Pons (tissue), 1 donor: ENCODE data around the gene NRXN2.

Source experiments
- DNase-seq: peaks from one replicate; pipeline ENCODE4 v3.0.0-alpha.2; 2016; ENCODE audit warnings: low spot score

Gene NRXN2

DNA sequence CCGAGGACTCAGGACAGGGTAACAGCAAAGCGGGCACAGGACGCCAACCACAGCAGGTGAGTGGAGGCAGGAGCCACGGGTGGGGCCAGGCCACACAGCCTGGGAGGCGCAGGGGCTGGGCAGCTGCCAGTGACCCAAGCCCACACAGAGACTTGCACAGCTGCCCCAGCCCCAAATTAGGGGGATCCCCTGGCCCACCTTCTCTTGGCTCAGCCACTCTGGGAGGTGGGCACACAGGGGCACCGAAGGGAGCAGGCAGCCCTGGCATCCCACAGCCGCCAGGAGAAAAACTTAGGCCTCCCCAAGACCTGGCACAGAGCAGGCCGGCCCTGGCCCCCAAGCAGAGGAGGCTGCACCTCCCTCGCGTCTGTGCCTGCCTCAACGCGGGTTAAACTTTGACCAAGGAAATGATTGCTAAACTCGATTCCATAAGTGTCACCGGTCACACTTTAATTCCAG, 132.2 kb downstream of the NRXN2 start, which contains the start of gene SLC22A12:
Gene SLC22A12, plus strand, starts transcription at position 458 of the 459 bp plus-strand sequence. CDS start 337 bp downstream, outside the sequence.
- DNase-seq: no peak

- no peak for DNase-seq
Observed at GRCh38 chr11:64588701-64589100, 134.3 kb downstream of the NRXN2 start.

DNA sequence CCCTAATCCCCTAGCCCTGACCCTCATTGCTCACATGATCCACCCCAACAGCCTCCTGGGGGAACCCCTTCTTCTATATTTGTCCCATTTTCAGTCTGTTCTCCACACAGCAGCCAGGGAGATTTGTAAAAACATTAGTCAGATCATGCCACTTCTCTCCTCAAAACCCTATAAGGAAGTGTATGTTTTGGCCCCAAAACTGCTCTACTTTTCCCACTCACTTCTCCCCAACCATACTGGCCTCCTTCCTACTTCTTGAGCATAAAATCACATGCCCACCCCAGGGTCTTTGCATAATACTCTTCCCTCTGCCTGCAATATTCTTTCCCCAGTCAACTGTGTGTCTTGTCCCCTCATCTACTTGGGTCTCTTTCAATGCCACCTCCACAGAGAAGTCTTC, 136.6 kb downstream of the NRXN2 start:
- no peak for DNase-seq

- no peak for DNase-seq
Observed at GRCh38 chr11:64585150-64585549, 137.8 kb downstream of the NRXN2 start.

DNA sequence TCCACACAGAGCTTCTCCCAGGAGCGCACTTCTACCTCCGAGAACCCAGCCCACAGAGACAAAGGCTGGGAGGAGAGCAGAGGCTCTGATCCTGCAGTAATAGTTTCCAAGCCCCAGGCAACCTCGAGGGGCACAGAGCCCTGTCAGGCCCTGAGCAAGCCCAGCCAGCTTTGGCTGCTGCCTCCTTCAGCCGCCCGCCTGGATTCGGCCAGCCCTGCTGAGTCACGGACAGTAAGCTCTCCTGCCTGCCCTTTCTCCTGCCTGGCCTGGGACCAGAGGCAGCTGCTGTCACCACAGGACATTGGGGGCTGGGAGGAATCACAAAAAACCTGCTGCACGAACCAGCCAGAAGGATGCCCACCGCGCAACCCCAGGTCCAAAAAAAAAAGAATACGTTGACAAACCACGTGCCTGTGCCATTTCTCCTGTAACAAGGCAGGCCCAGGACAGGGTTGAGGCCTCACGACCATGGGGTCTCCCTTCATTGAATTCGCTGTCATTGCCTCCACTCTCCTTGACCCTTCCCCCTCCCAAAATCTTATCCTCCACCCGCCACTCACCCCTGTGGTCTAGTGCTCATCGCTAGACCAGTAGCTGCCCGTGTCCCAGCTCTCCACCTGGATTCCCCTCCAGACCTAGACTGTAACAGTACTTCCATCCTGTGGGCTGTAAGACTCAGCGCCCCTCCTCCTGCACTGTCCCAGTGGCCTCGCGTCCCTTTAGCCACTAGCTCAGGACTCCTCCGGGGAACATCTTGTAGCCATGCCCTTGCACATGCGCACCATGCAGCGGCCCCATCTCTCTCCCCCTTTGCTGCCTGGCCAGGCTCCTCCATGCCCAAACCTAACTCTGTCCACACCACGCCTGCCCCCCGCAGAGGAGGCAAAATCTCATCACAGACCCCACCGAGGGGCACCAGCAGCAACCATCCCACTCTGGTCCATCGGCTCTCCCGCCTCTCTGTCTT, 139.4 kb downstream of the NRXN2 start:
- DNase-seq: no peak

DNA sequence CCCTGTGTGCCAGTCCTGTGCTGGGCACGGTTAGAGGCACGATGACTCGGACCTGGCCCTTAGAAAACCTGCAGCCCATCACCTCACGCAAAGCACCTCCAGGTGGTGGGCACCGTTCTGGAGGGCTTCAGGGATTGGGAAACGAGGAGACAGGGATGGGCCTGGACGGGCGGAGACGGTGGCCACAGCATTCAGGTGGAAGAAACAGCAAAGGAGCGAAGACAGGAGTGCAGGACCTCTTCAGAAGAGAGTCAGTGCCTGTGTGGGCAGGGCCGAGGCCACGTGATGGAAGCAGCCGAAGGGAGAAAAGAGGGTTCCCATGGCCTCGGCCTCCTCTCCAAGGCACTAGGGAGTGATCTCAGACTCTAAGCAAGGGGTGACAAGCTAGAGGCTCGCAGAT, 140.1 kb downstream of the NRXN2 start:
- DNase-seq: no peak

DNA sequence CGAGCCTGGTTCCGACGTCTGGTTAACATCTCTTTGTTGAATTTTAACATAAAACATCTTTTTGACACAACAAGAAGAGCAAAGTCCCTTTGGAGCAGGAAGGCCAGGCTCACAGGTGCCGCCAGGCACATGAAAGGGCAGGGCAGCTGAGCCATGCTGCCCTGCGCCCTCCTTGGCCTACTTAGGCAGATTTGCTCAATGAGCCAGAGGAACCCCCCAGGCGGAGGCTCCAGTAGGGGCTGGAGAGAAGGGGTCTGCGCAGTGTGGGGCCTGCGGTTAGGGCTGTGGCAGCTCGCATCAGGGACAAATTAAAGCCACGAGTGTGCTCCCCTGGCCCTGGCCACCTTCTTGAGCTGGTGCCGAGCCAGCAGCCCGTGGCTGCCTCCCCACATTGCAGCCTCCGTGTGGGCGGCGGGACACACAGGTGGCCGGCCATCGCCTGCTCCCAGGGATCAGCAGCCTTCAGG, 141.9 kb downstream of the NRXN2 start:
- DNase-seq: no peak

GRCh38 chr11:64580412-64580811, 142.6 kb downstream of the NRXN2 start:
- DNase-seq: no peak

- no peak for DNase-seq
Observed at GRCh38 chr11:64577202-64577601, 145.8 kb downstream of the NRXN2 start.

GRCh38 chr11:64572143-64572542, 150.9 kb downstream of the NRXN2 start:
- DNase-seq: no peak

- DNase-seq: no peak
Observed at GRCh38 chr11:64571410-64572091, 151.4 kb downstream of the NRXN2 start.

DNA sequence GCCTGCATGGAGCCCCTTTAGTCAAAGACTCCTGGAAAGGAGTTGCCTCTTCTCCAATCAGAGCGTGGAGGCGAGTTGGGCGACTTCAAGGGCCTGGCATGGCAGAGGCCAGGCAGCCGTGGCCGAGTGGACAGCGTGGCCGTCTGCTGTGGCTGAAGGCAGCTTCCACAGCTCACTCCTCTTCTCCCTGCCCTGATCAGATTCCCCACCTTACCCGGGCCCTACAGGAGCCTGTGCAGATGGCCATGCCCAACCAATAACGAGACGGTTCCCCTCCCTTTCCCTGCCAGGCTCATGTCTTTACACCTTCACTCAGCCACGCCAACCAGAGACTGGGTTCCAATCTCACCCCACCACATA, 152.0 kb downstream of the NRXN2 start:
- DNase-seq: no peak

DNA sequence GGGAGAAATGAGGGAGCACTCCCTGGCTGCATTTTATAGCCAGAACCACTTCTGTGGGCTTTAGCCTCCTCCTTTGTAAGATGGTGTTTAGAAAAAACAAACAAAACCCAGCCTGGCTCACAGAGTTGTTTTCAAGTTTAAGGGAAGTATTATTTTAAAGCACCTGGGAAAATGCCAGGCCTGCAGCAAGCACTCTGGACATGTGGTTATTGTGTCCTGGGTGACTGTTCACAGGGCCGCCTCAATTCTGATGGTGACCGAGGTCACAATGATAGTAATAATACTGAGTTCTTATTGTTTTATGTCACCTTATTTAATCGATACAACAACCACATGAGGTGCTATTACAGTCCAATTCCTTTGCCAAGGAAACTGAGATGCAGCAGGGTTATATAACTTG, 152.7 kb downstream of the NRXN2 start:
- DNase-seq: no peak

DNA sequence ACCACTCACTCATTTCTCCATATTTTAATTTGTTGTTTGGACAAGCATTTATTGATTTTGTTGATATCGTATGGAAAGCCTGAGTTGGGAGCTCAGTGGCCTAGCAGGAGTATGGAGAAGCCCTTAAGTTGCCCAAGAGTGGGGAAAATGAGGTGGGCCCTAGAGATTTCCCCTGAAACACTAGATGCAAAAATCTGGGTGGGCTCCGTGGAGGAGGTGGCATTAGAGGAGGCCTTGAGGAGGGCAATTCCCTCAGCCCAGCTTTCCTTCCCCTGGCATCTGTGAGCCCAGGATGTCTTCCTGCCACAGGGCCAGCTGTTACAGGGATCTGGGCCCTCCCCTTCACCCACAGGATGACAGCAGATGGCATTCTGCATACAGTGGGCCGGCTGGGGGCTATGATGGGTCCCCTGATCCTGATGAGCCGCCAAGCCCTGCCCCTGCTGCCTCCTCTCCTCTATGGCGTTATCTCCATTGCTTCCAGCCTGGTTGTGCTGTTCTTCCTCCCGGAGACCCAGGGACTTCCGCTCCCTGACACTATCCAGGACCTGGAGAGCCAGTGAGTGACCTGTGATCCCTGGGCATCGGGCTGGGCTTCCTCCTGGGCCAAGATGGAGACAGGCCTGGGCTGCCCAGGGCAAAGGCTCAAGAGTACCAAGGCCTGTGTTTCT, 153.6 kb downstream of the NRXN2 start:
- no peak for DNase-seq

DNA sequence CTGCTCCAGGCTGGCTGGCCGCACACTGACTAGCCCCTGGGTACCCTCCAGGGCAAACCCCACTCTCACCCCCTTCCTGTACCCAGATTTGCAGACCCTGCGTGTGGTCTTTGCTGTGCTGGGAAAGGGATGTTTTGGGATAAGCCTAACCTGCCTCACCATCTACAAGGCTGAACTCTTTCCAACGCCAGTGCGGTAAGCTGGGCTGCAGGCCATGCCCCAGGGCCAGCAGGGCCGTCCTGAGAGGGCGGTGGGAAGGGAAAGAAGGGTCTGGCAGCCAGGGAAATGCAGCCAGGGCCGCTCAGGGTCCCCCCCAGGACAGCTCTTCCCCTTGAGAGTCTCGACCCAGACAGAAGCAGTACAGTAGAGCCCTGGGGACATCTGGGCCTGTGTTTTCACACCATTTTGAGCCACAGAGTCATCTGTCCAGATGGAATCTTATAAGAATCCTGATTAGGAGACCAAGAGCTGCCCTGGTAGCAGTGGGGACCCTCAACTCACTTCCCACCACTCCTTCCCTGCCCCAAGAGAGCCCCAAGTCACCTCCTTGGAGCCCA, 154.3 kb downstream of the NRXN2 start:
- no peak for DNase-seq

- DNase-seq: no peak
Observed at GRCh38 chr11:64568041-64568571, 154.9 kb downstream of the NRXN2 start.

DNA sequence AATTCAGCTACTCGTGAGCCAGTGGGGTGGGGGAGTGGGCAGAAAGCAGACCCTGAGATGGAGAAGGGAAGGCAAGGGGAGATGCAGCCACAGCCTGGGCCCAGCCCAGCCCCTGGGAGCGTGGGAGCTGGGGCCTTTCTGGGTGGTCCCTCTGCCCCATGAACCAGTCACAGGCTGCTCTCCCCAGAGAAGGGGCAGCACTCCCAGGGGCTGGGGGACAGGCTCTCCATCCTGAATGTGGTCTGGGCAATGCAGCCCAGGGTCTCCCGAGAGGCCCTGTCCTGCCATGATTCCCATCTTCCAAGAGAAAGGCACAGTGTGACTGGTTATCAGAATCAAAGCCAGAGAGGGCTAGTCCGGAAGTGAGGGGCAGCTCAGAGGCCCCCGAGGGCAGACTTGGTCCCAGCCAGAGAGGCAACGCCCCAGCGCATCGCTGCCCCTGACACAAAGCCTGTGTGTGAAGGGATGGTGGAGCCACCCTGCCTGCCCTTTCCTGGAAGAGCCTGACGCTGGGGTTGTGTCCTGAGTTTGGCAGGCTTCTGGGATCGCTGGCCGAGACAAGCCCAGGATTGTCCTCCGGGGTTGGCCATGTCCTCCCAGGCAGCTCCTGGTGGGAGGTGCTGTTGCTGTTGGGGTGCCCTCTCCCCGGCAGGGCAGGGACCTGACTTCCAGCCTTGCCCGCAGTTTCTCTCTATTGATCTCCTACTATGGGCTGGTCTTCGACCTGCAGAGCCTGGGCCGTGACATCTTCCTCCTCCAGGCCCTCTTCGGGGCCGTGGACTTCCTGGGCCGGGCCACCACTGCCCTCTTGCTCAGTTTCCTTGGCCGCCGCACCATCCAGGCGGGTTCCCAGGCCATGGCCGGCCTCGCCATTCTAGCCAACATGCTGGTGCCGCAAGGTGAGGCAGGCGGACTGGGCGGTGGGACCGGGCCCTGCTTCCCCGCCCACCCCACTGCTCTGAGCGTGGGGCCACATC, 155.8 kb downstream of the NRXN2 start:
- no peak for DNase-seq

DNA sequence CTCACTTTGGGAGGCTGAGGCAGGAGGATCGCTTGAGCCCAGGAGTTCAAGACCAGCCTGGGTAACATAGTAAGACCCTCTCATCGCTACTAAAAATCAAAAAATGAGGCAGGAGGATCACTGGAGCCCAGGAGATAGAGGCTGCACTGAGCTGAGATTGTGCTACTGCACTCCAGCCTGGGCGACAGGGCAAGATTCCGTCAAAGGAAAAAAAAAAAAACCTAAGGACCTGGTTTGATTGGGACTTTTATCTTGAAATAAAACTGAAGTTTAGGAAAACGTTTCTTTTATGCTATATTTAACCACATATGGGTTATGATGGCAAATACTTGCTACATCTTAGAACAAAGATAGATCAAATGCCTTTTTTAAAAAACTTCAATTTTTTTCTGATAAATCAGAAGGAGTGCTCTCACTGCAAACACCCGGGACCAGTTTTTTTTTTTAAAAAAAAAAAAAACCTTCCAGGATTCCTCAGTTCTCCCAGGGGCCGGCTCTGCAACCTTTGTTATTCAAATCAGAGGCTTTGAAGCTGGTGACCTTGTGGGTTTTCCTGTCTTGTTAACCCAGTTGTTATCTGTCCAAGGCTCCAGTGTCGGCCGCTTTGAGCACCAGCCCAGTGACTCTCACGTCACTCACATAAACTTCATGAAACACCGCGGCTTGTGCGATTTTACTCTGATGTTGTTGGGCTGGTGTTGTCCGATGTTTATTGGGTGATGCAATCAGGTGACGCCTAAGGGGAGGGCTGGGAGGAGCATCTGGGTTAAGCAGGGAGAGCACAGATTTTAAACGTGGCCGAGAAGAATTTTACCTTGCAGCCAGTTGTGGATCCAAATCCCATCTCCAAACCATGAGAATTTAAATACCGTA, 156.7 kb downstream of the NRXN2 start:
- DNase-seq: peak; percentile 55
